IPS DF 4.7 (cell line): Measurements from ENCODE around the gene DEFB108B.
"Not testable (repeated sequence)": the region's sequence is repeated elsewhere in the genome, so short reads cannot be mapped to it uniquely, and the experiment has no call there.

Source experiments
- DNase-seq: peaks from one replicate; pipeline ENCODE4 v3.0.0-alpha.2; 2013; ENCODE audit warnings: low spot score; ENCODE audit errors: extremely low read depth

Gene DEFB108B, protein sequence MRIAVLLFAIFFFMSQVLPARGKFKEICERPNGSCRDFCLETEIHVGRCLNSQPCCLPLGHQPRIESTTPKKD

DNA sequence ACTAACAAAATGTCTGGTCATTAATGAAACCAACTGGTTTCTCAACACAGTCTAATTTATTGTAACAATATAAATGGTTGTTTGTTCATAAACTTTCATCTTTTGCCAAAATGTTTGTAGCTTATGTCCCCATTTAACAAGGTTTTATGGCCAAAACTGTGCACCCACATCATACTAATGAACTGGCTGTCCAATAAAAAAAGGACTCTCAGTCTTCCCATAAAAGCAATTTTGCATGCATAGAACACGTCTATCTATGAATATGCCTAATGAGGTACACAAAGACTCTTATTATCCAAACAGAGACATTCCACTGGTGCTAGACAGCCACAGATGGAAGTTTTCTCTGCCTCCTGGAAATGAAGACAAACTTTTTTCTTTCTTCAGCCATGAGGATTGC, at the start of gene DEFB108B:
Gene DEFB108B (plus strand): TSS at position 390 of the 400 bp plus-strand sequence. CDS start 0 bp downstream, at position 390.
- not testable (repeated sequence) for DNase-seq

DNA sequence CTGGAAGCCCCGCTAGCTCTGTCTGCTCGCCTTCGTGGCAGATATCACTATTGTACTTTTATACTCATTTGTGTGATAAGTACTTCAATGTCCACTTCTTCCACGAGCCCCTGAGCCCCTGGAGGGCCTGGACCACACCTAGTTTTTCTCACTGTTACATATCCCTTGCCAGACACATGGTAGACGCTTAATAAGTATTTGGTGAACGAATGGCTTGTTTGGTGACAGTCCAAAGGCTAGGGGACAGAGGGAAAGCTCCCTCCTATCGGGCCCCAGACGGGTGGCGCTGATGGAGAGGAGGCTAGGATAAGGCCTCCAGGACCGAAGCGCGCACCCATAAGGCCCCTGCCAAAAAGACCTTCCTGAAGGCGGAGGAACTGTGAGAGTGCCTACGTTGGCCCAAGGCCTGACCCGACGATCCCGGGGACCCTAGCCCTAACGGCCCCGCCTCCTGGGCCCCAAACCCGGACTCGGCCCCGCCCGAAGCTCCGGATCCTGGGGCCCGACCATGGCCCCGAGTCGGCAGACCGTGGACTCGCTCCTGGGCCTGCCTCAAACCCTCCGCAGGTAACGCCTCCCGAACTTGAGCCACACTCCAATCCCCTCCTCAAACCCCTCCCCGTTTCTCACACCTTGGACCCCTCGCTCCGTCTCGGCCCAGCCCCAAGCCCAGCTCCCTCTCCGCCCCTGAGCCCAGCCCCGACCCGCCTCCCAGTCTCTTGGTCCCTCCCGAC, 46.7 kb upstream of the DEFB108B start:
- peak; percentile 71 for DNase-seq

DNA sequence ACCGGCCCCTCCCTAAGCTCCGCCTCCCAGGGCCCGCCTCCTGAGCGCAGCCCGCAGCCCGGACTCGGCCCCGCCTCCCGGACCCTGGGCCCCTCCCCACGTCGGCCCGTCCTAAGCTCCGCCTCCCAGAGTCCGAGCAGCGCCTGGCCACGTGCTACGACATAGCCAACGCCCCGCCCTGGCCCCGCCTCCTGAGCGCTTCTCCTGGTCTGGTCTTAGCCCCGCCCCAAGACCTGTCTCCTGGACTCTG, 46.2 kb upstream of the DEFB108B start:
- not testable (repeated sequence) for DNase-seq

DNA sequence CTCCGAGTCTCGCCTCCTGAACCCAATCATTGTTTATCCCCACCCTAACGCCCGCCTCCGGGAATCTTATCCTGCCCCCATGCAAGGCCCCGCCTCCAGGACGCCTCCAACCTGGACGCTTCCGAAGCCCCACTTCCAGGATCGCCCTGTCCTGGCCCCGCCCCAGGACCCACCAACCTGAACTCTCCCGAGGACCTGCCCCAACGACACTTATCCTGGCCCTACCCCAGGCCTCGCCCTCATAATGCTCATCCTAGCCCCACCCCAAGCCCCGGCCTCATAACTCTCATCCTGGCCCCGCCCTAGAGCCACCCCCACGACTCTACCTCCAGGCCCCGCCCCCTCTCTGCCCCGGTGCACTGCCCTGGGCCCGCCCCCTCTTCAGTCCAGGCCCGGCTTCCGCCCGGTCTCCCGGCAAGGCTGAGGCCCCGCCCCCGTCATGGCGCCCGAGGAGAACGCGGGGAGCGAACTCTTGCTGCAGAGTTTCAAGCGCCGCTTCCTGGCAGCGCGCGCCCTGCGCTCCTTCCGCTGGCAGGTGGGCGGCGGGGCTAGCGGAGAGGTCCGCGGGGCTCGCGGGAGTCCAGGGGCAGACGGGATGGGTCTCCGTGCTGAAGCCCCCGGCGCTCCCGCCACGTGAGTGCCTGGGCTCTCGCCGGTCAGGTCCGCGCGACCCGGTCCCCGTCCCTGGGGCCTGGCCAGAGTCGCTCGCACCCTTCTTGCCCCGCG, 45.7 kb upstream of the DEFB108B start:
- DNase-seq = peak; percentile 64

DNA sequence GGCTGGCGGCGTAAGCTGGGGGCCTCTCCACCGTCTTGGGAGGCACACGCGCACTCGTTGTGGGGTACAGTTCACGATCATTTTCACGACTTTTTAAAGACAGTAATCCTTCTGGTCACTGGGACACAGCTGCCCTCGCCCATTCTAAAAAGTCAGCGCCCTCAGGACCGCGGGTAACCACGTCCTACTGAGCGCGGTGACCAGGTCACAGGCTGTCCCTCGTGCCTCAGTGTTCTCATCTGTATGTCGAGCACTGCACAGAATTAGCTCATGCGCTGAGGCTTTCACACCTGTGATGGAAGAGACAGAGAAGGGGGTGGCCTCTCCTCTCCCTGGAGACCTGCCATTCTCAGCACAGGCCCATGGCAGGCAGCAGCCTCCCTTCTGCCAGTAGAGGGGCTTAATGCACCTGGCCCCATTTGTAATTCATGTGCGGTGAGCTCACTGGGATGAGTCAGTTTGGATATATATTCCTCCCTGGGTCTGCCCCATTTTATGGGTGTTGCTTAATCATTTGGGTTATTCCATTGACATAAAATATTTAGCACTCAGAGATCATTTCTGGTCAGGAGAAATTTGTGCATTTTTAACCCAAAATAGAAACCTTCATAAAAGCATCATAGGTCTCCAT, 45.1 kb upstream of the DEFB108B start:
- DNase-seq = not testable (repeated sequence)

DNA sequence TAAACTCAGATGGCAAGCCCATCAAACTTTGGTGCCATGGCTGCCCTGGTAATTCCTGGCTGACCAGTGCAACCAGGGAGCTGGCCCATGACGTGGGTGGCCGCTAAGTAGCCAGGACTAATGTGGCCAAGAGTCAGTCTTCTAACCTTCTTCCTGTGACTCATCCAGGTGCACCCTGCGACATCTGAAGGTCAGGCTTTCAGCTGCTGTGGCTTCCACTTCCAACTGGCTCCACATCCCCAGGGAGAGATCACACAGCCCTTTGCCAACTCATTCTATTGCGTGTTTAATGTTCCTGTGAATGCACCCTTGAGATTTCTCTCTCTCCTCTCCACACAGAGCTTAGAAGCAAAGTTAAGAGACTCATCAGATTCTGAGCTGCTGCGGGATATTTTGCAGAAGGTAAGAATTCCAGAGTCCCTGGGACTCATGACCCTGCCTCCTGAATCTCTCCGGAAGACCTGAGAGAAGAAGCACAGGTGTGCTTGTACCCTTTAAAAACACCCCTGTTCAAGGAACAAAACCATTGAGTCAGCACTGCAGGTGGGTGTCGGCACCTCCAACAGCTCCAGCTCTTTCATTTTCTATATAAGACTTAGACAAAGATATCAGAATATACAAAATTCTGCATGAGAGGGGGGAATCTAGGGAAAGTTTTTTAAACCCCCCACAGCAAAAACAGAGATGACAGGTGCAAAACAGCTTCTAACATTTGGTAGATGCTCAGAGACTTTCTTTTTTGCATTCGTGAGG, 43.4 kb upstream of the DEFB108B start:
- DNase-seq = not testable (repeated sequence)

DNA sequence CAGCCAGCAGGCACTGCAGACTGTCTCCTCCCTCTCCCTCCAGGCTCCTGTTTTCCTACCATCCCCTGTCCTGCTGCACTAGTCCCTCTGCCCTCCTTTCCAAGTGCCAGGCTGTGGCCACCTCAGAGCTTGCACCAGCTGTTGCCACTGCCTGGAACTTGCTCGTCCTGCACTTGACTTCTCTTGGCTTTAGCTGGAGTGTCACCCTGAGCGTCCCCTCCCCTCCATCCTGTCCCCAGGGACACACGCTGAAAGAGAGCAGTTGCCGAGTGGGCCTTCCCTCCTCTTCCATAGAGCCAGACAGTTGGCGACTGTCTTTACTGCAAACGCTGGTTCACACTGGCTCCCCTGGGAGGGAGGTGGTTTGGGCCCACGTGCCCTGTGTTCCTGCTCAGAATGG, 41.9 kb upstream of the DEFB108B start:
- DNase-seq = not testable (repeated sequence)

DNA sequence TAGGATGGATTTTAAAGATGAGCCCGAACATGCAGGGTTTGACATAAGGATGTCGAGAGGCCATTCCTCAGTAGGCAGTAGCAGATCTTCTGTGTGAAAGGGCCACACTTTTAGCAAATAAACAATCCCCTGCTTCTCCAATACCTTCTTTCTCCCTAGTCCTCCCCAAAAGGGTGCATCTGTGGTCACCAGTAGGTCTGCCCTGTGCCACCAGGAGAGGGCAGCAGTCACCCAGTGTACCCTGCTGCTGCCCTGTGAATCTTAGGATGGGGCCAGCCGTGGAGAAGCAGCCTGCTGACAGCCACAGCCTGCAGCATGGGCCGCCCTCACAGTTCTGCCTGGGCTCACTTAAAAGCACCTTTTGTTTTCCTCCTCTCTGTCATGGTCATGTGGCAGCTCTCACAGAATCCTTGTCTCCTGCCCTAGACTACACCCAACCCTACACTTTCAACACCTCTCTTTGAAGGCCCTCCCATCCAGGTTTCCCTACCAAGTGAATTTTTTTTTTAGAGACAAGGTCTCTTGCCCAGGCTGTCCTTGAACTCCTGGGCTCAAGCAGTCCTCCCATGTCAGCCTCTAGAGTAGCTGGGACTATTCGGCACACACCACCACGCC, 40.3 kb upstream of the DEFB108B start:
- not testable (repeated sequence) for DNase-seq

DNA sequence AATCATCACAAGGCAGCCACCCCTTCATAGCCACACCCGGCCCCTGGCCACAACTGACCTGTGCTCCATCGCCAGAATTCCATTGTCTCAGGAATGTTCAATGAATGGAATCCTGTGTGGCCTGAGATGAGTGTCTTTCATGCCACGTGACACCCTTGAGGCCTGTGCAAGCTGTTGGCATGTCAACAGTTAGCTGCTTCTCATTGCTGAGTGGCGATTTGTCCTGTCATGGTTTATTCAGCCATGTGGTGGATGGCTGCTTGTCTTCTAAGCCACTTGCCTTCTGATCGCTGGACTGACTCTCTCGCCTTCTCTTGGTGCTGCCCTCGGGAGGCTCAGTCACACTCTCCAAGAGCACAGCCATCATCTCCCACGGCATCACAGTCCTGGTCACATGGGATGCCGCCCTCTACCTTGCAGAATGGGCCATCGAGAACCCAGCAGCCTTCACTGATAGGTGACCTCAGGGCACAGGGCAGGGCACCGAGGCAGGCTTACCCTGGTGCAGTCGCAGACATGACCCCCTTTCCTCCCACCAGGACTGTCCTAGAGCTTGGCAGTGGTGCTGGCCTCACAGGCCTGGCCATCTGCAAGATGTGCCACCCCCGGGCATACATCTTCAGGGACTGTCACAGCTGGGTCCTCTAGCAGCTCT, 38.5 kb upstream of the DEFB108B start:
- not testable (repeated sequence) for DNase-seq

DNA sequence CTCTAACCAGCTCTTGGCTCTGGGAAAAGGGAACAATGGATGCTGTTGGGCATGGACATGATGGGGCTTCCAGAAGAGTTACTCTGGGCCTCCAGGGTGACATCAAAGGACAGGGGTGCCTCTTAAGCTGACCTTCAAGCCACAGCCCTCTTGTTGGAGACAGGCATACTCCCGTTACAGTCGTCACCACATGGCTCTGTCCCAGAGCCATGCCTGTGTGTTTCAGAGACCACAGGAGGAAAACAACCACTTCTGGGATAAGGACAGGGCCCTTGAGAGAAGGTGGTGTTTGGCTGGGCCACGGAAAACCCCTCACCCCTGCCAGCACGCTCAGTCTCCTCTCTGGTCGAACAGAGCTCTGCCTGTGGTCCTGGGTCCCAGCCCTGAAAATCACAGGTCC, 37.8 kb upstream of the DEFB108B start:
- not testable (repeated sequence) for DNase-seq

DNA sequence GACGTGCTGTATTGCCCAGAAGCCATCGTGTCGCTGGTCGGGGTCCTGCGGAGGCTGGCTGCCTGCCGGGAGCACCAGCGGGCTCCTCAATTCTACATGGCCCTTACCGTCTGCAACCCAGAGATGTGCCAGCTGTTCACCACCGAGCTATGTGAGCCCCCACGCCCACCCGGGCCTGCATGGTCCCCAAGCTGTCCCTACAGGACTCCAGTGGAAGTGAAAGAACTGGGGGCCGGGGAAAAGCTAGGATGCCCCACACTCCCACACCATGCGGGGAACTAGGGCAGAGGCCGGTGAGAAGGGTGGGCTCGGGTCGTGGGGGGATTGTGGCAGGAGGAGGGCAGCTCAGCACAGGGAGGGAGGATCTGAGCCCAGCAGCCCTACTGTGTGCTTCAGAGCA, 37.0 kb upstream of the DEFB108B start:
- DNase-seq = not testable (repeated sequence)

DNA sequence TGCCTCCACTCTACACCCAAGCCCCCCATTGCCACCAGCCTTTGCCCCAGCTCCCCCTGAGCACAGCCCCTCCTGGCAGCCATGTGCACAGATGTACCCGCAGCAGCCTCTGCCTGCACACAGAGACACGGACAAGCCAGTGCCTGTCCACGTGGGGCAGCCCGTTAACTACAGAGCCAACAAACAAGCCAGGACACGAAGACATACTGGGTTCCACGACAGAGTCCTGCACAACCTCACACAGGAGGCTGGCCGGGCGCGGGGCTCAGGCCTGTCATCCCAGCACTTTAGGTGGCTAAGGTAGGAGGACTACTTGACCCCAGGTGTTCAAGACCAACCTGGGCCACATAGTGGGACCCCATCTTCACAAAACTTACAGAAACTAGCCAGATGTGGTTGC, 36.2 kb upstream of the DEFB108B start:
- DNase-seq = not testable (repeated sequence)

DNA sequence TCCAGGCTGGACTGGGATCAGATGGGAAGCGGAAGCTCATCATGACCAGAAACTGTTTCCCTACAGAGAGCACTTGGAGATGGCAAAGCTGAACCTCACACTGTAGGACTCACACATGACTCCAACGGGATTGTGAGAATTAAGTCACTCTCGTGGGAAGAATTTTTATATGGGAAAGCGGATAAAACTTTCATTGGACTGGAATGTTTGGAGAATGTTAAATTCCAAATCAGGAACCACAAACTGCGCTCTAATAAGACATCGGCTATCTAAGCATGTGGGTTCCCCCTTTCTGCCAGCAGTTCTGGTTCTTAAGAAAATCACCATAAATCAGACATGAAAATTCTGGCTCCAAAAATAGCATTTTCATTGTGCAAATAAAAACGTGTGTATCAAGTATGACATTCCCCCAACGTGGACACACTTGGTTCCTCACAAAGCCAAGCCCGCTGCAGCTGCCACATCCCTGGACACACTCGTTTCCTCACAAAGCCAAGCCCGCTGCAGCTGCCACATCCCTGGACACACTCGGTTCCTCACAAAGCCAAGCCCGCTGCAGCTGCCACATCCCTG, 33.4 kb upstream of the DEFB108B start:
- not testable (repeated sequence) for DNase-seq

DNA sequence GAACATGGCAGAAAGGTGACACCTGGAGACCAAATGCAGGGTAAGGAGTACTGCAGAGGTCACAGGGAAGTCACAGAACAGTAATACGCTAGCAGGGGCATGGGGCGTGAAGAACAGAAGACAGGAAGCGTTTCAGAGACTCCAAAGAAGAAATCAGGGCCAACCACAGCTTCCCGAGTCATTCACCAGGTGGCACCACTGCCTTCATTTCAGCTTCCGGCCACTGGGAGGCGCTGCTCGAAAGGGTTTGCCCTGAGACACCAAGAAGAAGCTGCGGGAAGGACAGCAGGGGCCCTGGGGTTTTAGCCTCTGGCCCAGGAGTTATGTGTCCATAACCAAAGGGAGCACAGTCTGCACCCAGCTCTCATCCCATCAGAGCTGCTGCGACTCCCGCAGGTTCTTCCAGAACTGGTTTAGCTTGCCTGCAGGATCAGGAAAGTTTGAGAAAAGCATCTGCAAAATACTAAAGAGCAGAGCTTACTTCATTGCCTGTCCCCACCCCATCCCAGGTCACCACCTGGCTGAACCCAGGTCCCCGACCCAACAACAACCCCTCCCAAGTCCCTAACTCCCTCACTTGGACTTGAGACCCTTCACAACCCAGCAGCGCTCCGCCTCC, 32.6 kb upstream of the DEFB108B start:
- not testable (repeated sequence) for DNase-seq

DNA sequence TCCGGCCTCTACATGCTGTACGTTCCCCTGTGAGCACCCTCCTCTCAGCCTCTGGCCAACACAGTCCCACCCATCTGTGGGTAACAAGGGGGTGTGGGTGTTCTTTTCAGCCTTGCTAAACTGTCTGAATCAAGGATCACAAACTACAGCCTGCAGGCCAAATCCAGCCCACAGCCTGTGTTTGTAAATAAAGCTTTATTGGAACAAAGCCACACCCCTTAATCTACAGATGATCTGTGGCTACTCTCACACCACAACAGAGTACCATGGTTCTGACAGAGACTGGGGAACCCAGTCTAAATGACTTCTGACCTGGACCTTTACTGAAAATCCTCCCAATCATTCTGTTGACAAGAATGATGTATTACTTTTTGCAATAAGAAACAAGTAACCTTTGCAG, 32.0 kb upstream of the DEFB108B start:
- not testable (repeated sequence) for DNase-seq

DNA sequence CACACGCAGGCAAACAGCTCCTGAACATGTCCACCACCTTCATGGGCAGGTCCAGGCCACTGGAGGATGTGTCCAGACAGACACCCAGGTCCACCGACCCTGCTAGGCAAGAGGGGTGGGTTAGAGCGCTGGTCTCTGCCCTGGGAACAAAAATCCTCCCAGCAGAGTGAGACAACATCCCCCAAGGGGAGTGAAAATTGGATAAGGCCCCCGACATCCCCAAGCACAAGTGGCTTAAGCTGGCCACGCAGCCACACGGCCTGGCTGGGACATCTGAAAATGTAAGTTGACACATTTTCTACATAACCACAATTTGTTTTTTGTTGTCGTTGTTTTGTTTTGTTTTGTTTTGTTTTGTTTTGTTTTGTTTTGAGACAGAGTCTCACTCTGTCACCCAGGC, 30.1 kb upstream of the DEFB108B start:
- DNase-seq = not testable (repeated sequence)

DNA sequence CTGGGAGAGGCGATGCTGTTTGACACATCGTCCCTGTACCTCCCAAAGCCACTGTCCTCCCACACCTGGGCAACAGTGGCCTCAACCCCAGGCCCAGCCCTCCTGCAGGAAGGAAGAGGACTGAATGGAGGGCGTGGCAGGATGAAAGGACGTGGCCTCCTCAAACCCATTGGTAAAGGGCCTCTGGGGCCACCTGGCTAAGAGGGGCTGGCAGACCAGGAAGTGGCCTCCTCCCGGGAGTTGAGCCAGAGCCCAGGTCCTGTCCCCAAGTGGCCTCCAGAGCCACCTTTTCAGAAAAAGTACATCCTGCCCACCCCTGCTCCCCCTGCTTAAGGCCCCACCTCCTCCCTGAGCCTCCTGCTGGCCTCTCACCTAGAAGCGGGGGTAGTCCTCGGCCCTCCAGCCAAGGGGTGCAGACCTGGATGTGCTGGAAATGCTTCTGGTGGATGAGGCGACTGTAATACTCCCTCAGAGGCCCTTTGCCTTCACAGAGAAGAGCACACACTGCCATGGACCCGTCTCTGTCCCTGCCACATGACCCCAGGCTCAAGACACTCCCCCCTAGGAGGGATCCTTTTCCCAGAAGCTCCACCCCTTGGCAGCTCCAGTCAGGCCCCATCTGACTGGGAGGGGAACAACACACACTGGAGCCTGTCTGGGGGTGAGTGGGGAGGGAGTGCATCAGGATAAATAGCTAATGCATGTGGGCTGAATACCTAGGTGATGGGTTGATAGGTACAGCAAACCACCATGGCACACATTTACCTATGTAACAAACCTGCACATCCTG, 28.6 kb upstream of the DEFB108B start:
- DNase-seq = not testable (repeated sequence)

DNA sequence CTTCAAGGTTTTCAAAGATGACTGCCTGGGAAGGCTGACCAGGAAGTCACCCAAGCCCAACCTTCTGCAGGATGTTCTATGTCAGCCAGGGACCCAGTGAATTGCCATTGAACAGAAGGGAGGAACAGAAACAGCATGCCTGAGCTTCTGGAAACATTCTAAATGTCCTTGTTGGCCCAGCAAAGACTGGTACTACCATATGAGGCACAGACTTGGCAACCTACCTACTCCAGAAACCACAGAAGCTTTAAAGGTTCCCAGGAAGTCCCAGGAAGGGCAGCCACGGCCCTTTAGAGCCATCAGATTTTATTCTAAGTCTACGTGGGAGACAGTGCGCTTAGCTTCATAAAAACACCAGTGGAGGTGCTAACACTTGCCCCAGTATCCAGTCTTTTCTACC, 20.5 kb upstream of the DEFB108B start:
- DNase-seq = not testable (repeated sequence)
